ENCODE measurements around the gene EPM2AIP1. TPM values are rescaled to one million over a fixed set of nuclear protein-coding genes. Genes with fewer than 3 reads are reported as not detected.

The EPM2AIP1 gene
- total and polyA plus RNA-seq, 7 donors = 2.5 to 22.9 (median 12.3) TPM

- no peaks in the 10 kb centered on the region for H3K36me3 ChIP-seq (ENCODE audit: insufficient read depth in 1 of 2, low read depth in 1 of 2)
- ATAC-seq (no peak), DNase-seq (no peak)
- TF ChIP-seq, protein P1, sequence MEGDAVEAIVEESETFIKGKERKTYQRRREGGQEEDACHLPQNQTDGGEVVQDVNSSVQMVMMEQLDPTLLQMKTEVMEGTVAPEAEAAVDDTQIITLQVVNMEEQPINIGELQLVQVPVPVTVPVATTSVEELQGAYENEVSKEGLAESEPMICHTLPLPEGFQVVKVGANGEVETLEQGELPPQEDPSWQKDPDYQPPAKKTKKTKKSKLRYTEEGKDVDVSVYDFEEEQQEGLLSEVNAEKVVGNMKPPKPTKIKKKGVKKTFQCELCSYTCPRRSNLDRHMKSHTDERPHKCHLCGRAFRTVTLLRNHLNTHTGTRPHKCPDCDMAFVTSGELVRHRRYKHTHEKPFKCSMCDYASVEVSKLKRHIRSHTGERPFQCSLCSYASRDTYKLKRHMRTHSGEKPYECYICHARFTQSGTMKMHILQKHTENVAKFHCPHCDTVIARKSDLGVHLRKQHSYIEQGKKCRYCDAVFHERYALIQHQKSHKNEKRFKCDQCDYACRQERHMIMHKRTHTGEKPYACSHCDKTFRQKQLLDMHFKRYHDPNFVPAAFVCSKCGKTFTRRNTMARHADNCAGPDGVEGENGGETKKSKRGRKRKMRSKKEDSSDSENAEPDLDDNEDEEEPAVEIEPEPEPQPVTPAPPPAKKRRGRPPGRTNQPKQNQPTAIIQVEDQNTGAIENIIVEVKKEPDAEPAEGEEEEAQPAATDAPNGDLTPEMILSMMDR (IDR thresholded peaks at IDR 0.05) = no peak
- no peaks in the 10 kb centered on the region for H3K4me1 ChIP-seq
- peaks cover 0 to 18% (median 8%) of the 10 kb centered on the region in 3 donors for H3K27me3 ChIP-seq (ENCODE audit: insufficient read depth in 3 of 3, low read length in 2 of 3)
- H3K4me3 ChIP-seq = no peak overlapping the region
- intact Hi-C loops (cut with DNase I) = no loop called here
- H3K27ac ChIP-seq = no peak overlapping the region
- H3K9me3 ChIP-seq = no peaks in the 10 kb centered on the region
- WGBS, 3 donors = 73 to 76% (median 73%) methylated on average over 3 of the region's 3 CpGs
Measured at GRCh38 chr3:36941658-36942057, 51.3 kb downstream of the EPM2AIP1 start.

DNA sequence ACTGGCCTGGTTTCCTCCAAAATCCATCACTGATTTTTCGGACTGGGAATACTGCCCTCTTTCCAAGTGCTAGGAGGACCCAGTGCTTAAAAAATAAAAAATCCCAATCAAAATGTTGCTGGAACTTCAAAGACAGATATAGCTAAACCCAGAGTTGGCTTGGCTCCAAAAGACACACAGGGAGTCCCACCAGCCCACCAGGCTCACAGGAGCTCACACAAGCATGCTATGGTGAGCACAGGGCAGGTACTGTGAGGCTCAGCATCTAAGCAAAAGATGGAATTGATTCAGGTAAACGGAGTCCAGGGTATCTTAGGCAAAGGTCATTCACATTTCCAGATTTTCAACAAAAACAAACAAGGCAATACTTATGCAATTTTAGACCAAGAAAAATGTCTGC is 51.8 kb downstream of the EPM2AIP1 start:
- WGBS, 3 donors = 86 to 92% (median 90%) methylated on average over 2 of the region's 2 CpGs
- H3K36me3 ChIP-seq (ENCODE audit: insufficient read depth in 1 of 2, low read depth in 1 of 2) = no peaks in the 10 kb centered on the region
- no peak overlapping the region for H3K27ac ChIP-seq
- H3K4me1 ChIP-seq = no peaks in the 10 kb centered on the region
- intact Hi-C loops (cut with DNase I) = no loop called here
- DNase-seq = no peak
- peaks cover 0 to 18% (median 8%) of the 10 kb centered on the region in 3 donors for H3K27me3 ChIP-seq (ENCODE audit: insufficient read depth in 3 of 3, low read length in 2 of 3)
- no peak for ATAC-seq
- H3K9me3 ChIP-seq = no peaks in the 10 kb centered on the region
- TF ChIP-seq, protein P1 (IDR thresholded peaks at IDR 0.05) = no peak
- H3K4me3 ChIP-seq = no peak overlapping the region

GRCh38 chr3:36937492-36937891 is 55.4 kb downstream of the EPM2AIP1 start:
- DNase-seq = no peak
- intact Hi-C loops (cut with DNase I) = no loop called here
- Histone ChIP-seq H3K27me3 (ENCODE audit: insufficient read depth in 3 of 3, low read length in 2 of 3) (peaks cover 0 to 2% (median 0%) of the 10 kb centered on the region in 3 donors), H3K9me3 (no peaks in the 10 kb centered on the region), H3K36me3 (ENCODE audit: insufficient read depth in 1 of 2, low read depth in 1 of 2) (no peaks in the 10 kb centered on the region), H3K27ac (no peak overlapping the region), H3K4me1 (no peaks in the 10 kb centered on the region), H3K4me3 (no peak overlapping the region)
- ATAC-seq = no peak
- 78 to 86% (median 83%) methylated on average over 1 of the region's 1 CpG for WGBS, 3 donors
- TF ChIP-seq, protein P1 (IDR thresholded peaks at IDR 0.05) = no peak

Other genes with a start within 250 kb of the EPM2AIP1 start
- 1 to 10 TPM in 2 of 4 donors, under 1 TPM in 2; 0.54 to 1.7 (median 0.93) TPM for gene DCLK3, start 228.6 kb downstream of the EPM2AIP1 start, total RNA-seq
- under 1 TPM; 0.34 to 0.42 (median 0.36) TPM for gene DCLK3, start 228.6 kb downstream of the EPM2AIP1 start, polyA plus RNA-seq
- 1 to 10 TPM in 3 of 4 donors, under 1 TPM in 1; 0.63 to 4.5 (median 1.9) TPM for gene TRANK1, start 48.1 kb downstream of the EPM2AIP1 start, total RNA-seq
- gene TRANK1, start 48.1 kb downstream of the EPM2AIP1 start, polyA plus RNA-seq = under 1 TPM; 0.28 to 0.60 (median 0.43) TPM
- gene MLH1, start 387 bp upstream of the EPM2AIP1 start, total RNA-seq = 10 to 100 TPM; 32.5 to 37.7 (median 35.6) TPM
- 10 to 100 TPM; 26.5 to 30.3 (median 29.1) TPM for gene MLH1, start 387 bp upstream of the EPM2AIP1 start, polyA plus RNA-seq
- 100 to 1,000 TPM; 124 to 163 (median 138) TPM for gene LRRFIP2, start 181.5 kb upstream of the EPM2AIP1 start, total RNA-seq
- 100 to 1,000 TPM in 1 of 3 donors, 10 to 100 TPM in 2; 35.7 to 135 (median 75.1) TPM for gene LRRFIP2, start 181.5 kb upstream of the EPM2AIP1 start, polyA plus RNA-seq